ENCODE data around the gene SKI.

SKI gene

GRCh38 chr1:2194898-2195673 lies 33.0 kb upstream of the SKI start:
- DNase-seq: no peak

GRCh38 chr1:2195785-2196184 lies 32.3 kb upstream of the SKI start:
- no peak for DNase-seq

- DNase-seq: no peak
Measured at GRCh38 chr1:2196901-2197638, 31.0 kb upstream of the SKI start.

GRCh38 chr1:2197707-2198165 lies 30.4 kb upstream of the SKI start:
- DNase-seq: no peak

- no peak for DNase-seq
Measured at GRCh38 chr1:2198571-2198970, 29.5 kb upstream of the SKI start.

- no peak for DNase-seq
Measured at GRCh38 chr1:2199042-2199810, 28.9 kb upstream of the SKI start.

GRCh38 chr1:2200308-2200943 lies 27.7 kb upstream of the SKI start:
- DNase-seq: no peak

GRCh38 chr1:2201062-2201461 lies 27.1 kb upstream of the SKI start:
- DNase-seq: no peak

GRCh38 chr1:2202008-2202575 lies 26.0 kb upstream of the SKI start:
- no peak for DNase-seq

GRCh38 chr1:2202843-2203601 lies 25.1 kb upstream of the SKI start:
- DNase-seq: no peak

- DNase-seq: no peak
Measured at GRCh38 chr1:2203671-2204414, 24.3 kb upstream of the SKI start.

GRCh38 chr1:2204415-2205190 lies 23.5 kb upstream of the SKI start:
- no peak for DNase-seq

GRCh38 chr1:2205191-2205952 lies 22.7 kb upstream of the SKI start:
- DNase-seq: no peak

GRCh38 chr1:2206813-2207487 lies 21.2 kb upstream of the SKI start:
- DNase-seq: no peak

- no peak for DNase-seq
Measured at GRCh38 chr1:2208309-2209239, 19.5 kb upstream of the SKI start.

GRCh38 chr1:2209400-2210083 lies 18.6 kb upstream of the SKI start:
- no peak for DNase-seq

GRCh38 chr1:2210084-2210653 lies 17.9 kb upstream of the SKI start:
- DNase-seq: no peak

Data from cortex of kidney (tissue), 1 donor.